T-helper 1 cell (primary cell): ENCODE results near the gene NEURL1.

Source experiments
- DNase-seq, 5 donors: peaks; one replicate each; pipeline ENCODE4 v3.0.0-alpha.2; 2012 to 2020

Gene NEURL1

GRCh38 chr10:103548581-103549348 lies 55.3 kb downstream of the NEURL1 start:
- DNase-seq, result no peak

DNA sequence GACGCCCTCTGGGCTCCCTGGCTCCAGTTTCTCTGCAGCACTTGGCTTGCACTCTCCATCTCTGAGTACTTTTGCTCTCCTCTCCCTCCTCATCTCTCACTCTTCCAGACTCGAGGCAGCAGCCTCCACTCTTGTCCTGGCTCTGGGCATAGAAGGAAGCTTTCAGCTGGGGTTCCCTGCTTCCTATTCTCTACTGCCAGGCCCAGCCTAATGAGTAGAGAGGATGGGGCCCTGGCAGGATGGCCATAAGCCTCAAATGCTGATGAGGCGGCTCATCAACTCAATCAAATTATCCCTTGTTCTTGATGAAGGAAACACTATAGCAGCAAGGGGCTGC lies 55.8 kb downstream of the NEURL1 start:
- peak in 1 of 5 donors; percentile 4 for DNase-seq

- no peak for DNase-seq
Observed at GRCh38 chr10:103550229-103550628, 56.7 kb downstream of the NEURL1 start.

GRCh38 chr10:103551619-103552602 lies 58.4 kb downstream of the NEURL1 start:
- DNase-seq, result no peak

GRCh38 chr10:103552856-103553742 lies 59.6 kb downstream of the NEURL1 start:
- DNase-seq, result no peak

DNA sequence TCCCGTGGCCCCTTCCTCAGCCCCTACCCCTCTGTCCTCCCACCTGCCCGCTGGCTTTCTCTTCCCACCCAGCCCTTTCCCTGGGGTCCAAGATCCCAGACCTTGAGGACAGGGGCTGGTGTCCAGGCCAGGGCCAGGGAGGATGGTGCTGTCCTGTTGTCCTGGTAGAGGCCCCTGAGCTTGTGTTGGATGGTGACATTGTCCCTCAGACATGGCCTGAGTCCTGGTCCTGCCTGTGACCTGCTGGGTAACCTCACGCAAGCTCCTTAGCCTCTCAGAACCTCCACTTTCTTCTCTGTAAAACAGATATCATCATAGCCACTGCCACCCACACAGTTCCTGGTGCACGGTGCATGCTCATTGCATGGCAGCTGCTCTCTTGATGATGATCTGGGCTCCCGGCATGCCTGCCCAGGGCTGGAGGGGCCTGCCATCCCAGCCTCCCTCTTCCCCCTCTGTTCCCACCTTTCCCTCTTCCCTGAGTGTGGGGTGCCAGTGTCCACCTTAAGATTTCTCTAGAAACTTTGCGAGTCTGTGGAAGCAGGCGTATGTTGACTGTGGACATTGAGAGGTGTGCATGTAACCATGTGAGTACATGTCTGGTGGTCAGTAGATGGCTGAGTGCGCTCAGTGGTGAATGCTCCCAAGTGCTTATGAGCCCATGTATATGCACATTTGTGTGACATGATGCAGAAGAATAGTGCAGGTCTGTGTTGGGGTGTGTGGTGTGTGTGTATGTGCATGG lies 60.4 kb downstream of the NEURL1 start:
- DNase-seq, result peak in 1 of 5 donors; percentile 14

DNA sequence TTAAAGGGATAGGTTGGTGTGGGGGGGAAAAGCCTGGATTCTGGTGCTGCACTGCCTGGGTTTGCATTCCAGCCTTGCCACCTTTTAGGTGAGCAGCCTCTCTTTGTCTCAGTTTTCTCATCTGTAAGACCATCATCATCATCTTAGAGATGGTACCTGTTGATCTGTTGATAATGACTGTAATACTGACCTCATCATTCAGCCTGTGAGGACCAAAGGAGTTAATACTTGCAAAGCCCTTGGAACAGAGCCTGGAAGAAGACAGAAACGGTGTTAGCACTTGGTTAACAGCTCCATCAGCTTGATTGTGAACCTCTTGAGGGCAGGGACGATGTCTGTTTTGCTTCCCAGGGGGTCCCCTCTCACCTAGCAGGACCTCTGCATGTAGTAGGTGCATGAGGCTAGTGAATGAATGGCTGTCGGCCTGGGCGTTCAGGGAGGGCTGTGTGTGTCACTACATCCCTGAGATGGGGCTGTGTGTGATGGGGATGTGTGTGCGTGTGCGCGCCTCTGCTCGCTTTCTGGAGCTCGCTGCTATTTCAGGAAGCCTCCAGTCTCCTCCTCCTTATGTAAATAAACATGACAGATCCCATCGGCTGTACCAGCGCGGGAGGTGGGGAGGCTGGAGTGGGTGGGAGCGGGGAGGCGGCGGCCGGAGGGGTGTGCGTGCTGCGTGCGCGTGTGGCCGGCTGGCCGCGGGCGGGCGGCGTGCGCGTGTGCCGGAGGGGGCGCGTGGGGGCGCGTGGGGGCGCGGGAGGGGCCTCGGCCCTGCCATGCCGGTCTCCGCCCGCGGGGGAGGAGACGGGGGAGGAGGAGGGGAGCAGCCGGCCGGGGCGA lies 61.2 kb downstream of the NEURL1 start:
- peak in 1 of 5 donors; percentile 12 for DNase-seq

- DNase-seq, result no peak
Observed at GRCh38 chr10:103555325-103555649, 61.8 kb downstream of the NEURL1 start.

DNA sequence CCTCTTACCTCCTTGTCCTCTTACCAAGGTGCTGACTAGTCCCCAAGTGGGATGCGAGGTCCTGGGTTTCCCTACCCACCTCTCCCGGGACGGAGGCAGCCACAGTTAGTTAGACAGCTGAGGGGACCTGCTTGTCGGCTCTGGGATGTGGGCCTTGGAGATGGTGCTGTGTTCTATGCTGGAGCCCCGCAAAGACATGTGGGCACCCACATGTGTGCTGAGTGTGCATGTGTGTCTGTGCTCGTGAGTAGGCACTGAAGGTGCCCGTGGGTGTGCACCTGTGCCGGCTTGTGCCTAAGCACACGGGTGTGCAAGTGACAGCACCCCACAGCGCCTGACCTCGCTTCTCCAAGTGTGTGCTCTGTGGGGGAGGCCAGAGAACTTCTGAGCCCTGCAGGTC lies 62.2 kb downstream of the NEURL1 start:
- no peak for DNase-seq

- DNase-seq, result no peak
Observed at GRCh38 chr10:103556383-103557007, 63.0 kb downstream of the NEURL1 start.

DNA sequence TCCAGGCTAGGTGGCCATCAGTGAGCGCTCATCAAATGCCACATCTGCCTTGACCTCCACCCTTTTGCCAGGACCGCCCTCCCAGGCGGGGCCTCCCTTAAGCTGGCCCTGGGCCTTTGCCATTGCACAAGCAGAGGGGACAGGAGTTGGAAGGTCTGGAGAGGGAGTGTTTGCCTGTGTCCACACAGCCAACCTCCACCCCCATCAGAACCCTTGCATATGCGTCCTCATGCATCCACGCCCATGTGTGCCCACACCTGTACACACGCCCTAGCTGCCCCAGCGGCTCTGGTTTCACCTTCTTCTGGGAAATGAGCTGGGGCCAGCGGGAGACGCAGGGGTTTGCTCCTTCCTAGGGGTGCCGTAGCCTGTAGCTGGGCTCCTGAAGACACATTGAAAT lies 64.0 kb downstream of the NEURL1 start:
- DNase-seq, result no peak

DNA sequence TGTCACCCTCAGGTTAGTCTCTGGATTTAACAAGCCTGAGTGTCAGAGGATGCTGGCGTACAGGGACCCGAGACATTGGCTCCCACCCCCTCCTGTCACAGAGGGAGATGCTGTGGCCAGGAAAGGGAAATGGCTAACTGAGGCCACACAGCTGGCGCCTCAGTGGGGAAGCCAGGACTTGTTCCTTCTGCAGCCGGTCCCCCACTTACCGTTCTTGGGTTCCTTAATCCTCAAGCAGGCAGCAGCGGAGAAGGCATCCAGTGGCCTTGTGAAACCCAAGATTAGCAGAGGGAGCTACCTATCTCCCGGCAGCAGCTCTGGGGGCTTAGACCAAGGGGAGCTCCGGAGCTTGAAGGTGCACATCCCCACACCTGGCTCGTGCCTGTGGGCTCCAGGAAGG lies 65.4 kb downstream of the NEURL1 start:
- DNase-seq, result no peak

DNA sequence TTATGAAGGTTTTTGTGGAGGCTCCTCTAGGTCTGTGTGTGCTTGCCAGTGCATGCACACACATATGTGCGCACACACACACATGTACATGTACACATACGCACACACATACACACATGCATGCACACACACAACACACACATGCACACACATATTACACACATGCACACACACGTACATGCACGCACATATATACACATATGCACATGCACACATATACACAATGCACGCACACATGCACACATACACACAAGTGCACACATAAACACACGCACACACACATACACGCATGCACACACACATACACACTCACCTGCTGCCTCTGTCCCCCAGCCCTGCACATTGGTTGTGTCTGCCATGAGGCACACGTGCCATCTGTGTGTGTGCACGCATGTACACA lies 66.3 kb downstream of the NEURL1 start:
- DNase-seq, result no peak

DNA sequence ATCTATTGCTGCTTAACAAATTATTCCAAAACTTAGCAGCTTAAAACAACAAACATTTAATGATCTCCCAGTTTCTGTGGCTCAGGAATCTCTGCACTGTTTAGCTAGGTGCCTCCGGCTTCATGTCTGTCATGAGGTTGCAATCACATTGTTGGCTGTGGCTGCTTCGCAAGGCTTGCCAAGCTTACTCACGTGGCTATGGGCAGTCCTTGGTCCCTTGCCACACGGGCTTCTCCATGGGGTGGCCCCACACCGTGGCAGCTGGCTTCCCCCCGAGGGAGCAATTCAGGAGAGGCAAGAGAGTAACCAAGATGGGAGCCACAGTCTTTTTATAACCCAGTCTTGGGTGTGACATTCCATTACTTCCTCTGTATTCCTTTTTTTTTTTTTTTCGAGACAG lies 67.4 kb downstream of the NEURL1 start:
- no peak for DNase-seq

DNA sequence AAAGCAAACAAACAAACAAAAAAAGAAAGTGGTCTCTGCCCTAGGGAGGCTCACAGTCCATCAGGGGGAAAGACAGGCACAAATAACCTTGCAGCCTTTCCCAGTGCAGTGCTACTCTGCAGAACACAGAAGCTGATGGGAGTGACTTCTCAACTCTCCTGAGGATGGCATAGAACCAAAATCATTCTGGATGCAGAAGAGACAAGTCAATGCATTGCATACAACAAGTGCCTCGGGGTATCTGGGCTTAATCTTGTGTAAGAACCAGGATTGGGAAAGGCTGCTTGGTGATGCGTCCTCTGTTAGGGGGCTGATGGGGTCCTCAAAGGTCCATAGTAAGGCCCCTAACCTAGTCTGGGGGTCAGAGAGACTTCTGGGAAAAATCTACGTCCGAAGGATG lies 68.9 kb downstream of the NEURL1 start:
- DNase-seq, result no peak

DNA sequence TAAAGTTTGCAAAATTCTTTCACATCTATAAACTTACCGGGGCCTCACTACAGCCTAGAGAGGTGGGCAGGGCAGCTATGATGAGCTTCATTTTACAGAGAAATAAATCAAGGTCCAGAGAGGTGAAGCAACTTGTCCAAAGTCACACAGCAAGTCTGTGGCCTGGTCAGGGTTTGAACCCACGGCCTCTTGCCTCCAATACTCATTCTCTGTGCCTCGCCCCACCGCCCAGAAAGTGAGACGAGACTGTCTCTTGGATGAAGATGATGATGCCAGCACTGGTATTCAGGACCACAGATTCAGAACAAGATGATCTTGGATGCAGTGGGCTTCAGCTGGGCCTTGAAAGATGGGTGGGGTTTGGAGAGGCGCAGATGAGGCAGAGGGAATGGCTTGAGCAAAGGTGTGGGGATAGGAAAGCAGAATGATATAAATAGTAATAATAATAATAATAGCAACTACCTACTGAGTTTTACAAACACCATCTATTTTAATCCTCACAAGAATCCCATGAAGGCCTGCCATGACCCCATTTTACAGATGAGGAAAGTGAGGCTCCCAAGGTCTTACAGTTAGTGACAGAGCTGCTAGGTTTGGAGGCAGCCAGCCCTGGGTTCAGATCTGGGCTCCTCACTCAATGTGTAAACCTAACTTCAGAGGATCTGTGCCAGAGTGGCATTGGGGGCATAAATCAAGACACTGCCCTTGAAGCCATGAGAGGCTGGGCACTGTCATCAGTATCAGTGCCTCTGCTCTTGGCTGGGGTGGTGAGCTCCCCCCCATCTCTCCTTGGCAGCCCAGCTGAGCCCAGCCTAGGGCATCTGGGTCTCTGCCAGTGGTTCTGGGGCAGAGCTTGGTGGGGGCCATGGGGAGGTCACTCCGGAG lies 70.0 kb downstream of the NEURL1 start:
- DNase-seq, result no peak

DNA sequence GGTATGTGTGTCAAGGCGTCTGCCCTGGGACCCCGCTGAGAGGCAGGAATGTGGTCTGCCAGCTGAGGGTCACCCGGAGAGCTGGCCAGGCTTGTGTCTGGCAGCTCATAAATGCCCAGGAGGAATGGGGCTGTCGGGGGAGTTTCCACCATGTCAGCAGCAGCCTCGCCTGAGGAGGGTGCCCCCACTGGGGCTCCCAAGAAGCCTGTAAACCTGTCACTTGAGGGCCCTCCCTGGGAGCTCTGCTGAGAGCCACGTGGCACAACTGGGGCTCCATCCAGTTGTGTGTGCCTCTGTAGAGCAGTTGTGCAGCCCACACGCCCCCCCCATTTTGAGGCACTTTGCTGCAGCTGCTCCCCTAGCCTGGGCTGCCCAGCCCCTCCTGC lies 70.6 kb downstream of the NEURL1 start:
- no peak for DNase-seq

DNA sequence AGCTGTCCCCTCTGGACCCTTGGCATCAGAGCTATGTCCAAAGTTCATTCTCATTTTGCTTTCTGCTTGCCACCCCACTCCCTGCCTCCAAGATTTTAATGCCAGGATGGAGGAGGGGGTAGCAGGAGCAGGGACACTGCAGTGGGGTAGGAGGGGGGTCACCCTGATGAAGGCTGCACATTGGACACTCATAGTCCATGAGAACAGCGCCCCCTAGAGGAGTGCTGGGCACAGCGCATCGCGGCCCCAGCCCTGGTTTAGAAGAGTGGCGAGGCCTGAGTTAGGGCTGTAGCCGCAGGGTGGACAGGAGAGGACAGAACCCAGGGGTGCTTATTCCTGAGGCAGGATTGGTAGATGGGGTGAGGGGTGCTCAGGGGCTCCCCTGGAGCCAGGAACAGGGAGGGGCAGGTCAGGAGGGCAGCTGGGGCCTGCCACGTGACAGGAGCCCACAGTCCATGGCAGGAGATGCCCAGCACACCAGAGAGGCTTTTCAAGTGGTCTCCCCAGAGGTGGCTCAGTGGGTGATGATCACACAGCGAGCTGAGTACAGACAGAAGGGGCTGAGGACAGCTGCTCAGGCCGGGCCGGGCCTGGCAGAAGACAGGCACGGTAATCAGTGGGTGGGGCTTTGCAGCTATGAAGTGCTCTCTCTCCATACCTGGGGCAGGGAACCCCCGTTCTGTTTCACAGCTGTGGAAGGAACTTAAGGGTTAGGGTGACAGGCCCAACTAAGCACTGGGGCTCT lies 71.4 kb downstream of the NEURL1 start:
- DNase-seq, result peak in 1 of 5 donors; percentile 31

DNA sequence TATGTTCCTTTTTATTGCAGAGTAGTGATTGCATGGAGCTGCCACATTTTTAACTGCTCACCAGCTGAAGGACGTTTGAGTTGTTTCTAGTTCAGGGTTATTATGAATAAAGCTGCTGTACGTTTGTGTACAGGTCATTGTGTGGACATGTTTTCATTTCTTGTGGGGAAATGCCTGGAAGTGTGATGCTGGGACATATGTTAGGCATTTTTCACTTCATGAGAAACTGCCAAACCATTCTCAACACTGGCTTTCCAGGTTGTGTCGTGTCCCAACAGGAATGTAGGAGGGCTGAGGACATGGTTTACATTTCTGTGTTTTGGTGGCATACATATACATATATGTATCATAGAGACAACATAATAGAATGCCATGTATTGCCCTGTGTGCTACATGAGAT lies 73.0 kb downstream of the NEURL1 start:
- DNase-seq, result no peak
